CD14-positive monocyte (primary cell): ENCODE results near the gene GALNT18. TPM values are rescaled to one million over a fixed set of nuclear protein-coding genes. Genes with fewer than 3 reads are reported as not detected.

Source experiments
- DNase-seq, 3 donors: peaks; one replicate each; pipeline ENCODE4 v3.0.0-alpha.2; 2011 to 2022
- H2AFZ ChIP-seq: 2 replicates; pipeline ENCODE4 v1.6.0; 2012; ENCODE audit warnings: mild to moderate bottlenecking, low read depth, low read length, inconsistent platforms; ENCODE audit not compliant: insufficient read depth, poor library complexity, severe bottlenecking
- H3K27ac ChIP-seq, 2 donors: 1 replicate in 1 of 2; 2 replicates in 1 of 2; pipeline ENCODE4 v1.5.1; 2012 to 2013; ENCODE audit warnings: low read length in 2 of 2, control low read depth in 1 of 2, inconsistent platforms in 1 of 2, low read depth in 1 of 2, mild to moderate bottlenecking in 1 of 2
- H3K27me3 ChIP-seq, 2 donors: one replicate each; pipeline versions ENCODE4 v1.6.0 to v1.6.1; 2011 to 2013; ENCODE audit warnings: low read length in 2 of 2; ENCODE audit not compliant: control insufficient read depth in 2 of 2, insufficient read depth in 2 of 2
- H3K36me3 ChIP-seq, 2 donors: replicated peaks in 1 of 2; 1 replicate in 1 of 2; 2 replicates in 1 of 2; pipeline versions ENCODE4 v1.5.1 to v1.6.1; 2012 to 2013; ENCODE audit warnings: low read length in 2 of 2, control low read depth in 1 of 2, inconsistent platforms in 1 of 2, mild to moderate bottlenecking in 1 of 2; ENCODE audit not compliant: insufficient read depth in 2 of 2, control insufficient read depth in 1 of 2
- H3K4me1 ChIP-seq, 2 donors: 1 replicate in 1 of 2; 2 replicates in 1 of 2; pipeline versions ENCODE4 v1.5.1 to v1.6.1; 2012 to 2013; ENCODE audit warnings: low read length in 2 of 2, control low read depth in 1 of 2, inconsistent platforms in 1 of 2, mild to moderate bottlenecking in 1 of 2, moderate library complexity in 1 of 2; ENCODE audit not compliant: insufficient read depth in 2 of 2, control insufficient read depth in 1 of 2
- H3K4me2 ChIP-seq: replicated peaks from 2 replicates; pipeline ENCODE3; 2012; ENCODE audit warnings: low read length, moderate library complexity, mild to moderate bottlenecking; ENCODE audit not compliant: poor library complexity, severe bottlenecking; ENCODE audit errors: extremely low read depth
- H3K4me3 ChIP-seq, 3 experiments: fragments of 200-600 bp in 1 of 3; sonication (generic) in 1 of 3; replicated peaks in 1 of 3; 1 replicate in 2 of 3; 2 replicates in 1 of 3; pipeline ENCODE4 v1.5.1; 2011 to 2013; ENCODE audit warnings: low read length in 3 of 3, mild to moderate bottlenecking in 3 of 3, control low read depth in 2 of 3, low read depth in 2 of 3, inconsistent platforms in 1 of 3, moderate library complexity in 1 of 3
- H3K79me2 ChIP-seq: 2 replicates; pipeline ENCODE4 v1.6.0; 2012; ENCODE audit warnings: mild to moderate bottlenecking, control low read depth, inconsistent platforms, low read length, moderate library complexity; ENCODE audit not compliant: insufficient read depth
- H3K9ac ChIP-seq: 2 replicates; pipeline ENCODE4 v1.6.0; 2017; ENCODE audit warnings: low read length, mild to moderate bottlenecking; ENCODE audit not compliant: insufficient read depth, poor library complexity, severe bottlenecking
- H3K9me3 ChIP-seq, 2 donors: replicated peaks in 1 of 2; 1 replicate in 1 of 2; 2 replicates in 1 of 2; pipeline versions ENCODE4 v1.5.1 to v1.6.1; 2012 to 2013; ENCODE audit warnings: low read length in 2 of 2, control low read depth in 1 of 2; ENCODE audit not compliant: control insufficient read depth in 1 of 2, insufficient read depth in 1 of 2
- H4K20me1 ChIP-seq: 2 replicates; pipeline ENCODE4 v1.6.0; 2012; ENCODE audit warnings: mild to moderate bottlenecking, low read length, control low read depth, moderate library complexity; ENCODE audit not compliant: insufficient read depth
- H3K27ac Mint-ChIP-seq, 7 donors: one replicate each; pipeline ENCODE4 v1.8.0; 2020; ENCODE audit warnings: mild to moderate bottlenecking in 7 of 7, mixed read lengths in 7 of 7, moderate library complexity in 6 of 7, inconsistent platforms in 2 of 7
- H3K27me3 Mint-ChIP-seq, 3 donors: one replicate each; pipeline ENCODE4 v1.8.0; 2021 to 2022; ENCODE audit warnings: low read depth in 3 of 3, mild to moderate bottlenecking in 3 of 3, mixed read lengths in 3 of 3, moderate library complexity in 3 of 3, inconsistent platforms in 1 of 3
- H3K36me3 Mint-ChIP-seq, 2 donors: one replicate each; pipeline ENCODE4 v1.8.0; 2020; ENCODE audit warnings: mixed read lengths in 2 of 2, inconsistent platforms in 1 of 2, mild to moderate bottlenecking in 1 of 2
- H3K4me1 Mint-ChIP-seq: one replicate; pipeline ENCODE4 v1.8.0; 2020; ENCODE audit warnings: mild to moderate bottlenecking, mixed read lengths
- H3K4me3 Mint-ChIP-seq, 2 donors: one replicate each; pipeline ENCODE4 v1.8.0; 2020; ENCODE audit warnings: mild to moderate bottlenecking in 2 of 2, mixed read lengths in 2 of 2, moderate library complexity in 1 of 2
- H3K9me3 Mint-ChIP-seq, 7 donors: one replicate each; pipeline ENCODE4 v1.8.0; 2020 to 2022; ENCODE audit warnings: mixed read lengths in 7 of 7, mild to moderate bottlenecking in 6 of 7, moderate library complexity in 6 of 7, inconsistent platforms in 2 of 7
- WGBS: methylation state at CpG from one replicate; pipeline ENCODE4 v1.1.5; 2013; ENCODE audit warnings: missing lambda C conversion rate; ENCODE audit not compliant: insufficient coverage; 5-methylcytosine and 5-hydroxymethylcytosine counted together
- intact Hi-C, 2 donors: fragments of 100-400 bp; cut with micrococcal nuclease; formaldehyde crosslinking; loops; one replicate each; pipeline versions ENCODE4 v1.15.0 to v1.15.1; 2023
- polyA plus RNA-seq, 3 donors: library from polyadenylated mRNA; depleted of rRNA in 1 of 3; unstranded in 2 of 3; stranded (reverse) in 1 of 3; fragments of 300-500 nt in 2 of 3; fragments of >200 nt in 1 of 3; fragmentation: Illumina TruSeq in 2 of 3; gene quantifications; 1 replicate in 2 of 3; 2 replicates in 1 of 3; pipeline ENCODE4 v1.2.3, GENCODE V29; 2012 to 2021
- TF ChIP-seq, protein P1 (sequence below): fragments of 200-600 bp; IDR thresholded peaks from one replicate; pipeline ENCODE4 v1.8.0; 2022; ENCODE audit warnings: antibody characterized with exemption, mild to moderate bottlenecking

GALNT18 gene
- polyA plus RNA-seq, 3 donors, result not detected

DNA sequence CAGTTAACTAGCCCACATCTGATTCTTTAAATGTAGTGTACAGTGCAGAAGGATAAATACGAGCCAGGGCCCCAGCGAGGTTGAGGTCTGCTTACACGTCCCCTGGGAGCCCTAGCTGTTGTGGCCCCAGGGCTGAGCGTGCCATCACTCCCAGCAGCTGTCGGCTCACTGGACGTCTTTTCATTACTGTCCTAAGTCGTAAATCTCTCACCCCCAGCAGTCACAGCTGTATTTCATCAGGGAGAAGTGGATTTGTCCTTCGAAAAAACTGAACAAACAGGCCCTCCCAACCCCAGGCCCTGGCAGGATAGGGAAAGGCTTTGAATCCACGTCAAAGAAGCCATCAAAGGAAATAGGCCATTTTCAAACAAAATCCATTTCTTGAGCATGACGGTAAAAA, 158.4 kb downstream of the GALNT18 start:
- H3K4me1 Mint-ChIP-seq, result no peaks in the 10 kb centered on the region
- Histone ChIP-seq H3K4me1 (no peaks in the 10 kb centered on the region), H3K9me3 (no peaks in the 10 kb centered on the region), H3K4me2 (no peak overlapping the region), H3K9ac (no peak overlapping the region), H2AFZ (no peak overlapping the region), H3K27ac (no peak overlapping the region), H4K20me1 (no peaks in the 10 kb centered on the region), H3K36me3 (no peaks in the 10 kb centered on the region), H3K4me3 (no peak overlapping the region), H3K27me3 (no peaks in the 10 kb centered on the region), H3K79me2 (no peaks in the 10 kb centered on the region)
- WGBS, result 88% methylated on average over 7 of the region's 10 CpGs
- no peak overlapping the region for H3K4me3 Mint-ChIP-seq
- intact Hi-C loops, result no loop called here
- TF ChIP-seq, protein P1, sequence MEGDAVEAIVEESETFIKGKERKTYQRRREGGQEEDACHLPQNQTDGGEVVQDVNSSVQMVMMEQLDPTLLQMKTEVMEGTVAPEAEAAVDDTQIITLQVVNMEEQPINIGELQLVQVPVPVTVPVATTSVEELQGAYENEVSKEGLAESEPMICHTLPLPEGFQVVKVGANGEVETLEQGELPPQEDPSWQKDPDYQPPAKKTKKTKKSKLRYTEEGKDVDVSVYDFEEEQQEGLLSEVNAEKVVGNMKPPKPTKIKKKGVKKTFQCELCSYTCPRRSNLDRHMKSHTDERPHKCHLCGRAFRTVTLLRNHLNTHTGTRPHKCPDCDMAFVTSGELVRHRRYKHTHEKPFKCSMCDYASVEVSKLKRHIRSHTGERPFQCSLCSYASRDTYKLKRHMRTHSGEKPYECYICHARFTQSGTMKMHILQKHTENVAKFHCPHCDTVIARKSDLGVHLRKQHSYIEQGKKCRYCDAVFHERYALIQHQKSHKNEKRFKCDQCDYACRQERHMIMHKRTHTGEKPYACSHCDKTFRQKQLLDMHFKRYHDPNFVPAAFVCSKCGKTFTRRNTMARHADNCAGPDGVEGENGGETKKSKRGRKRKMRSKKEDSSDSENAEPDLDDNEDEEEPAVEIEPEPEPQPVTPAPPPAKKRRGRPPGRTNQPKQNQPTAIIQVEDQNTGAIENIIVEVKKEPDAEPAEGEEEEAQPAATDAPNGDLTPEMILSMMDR, result no peak
- H3K9me3 Mint-ChIP-seq, result peaks cover 0 to 3% (median 0%) of the 10 kb centered on the region in 7 donors
- no peaks in the 10 kb centered on the region for H3K36me3 Mint-ChIP-seq
- H3K27me3 Mint-ChIP-seq, result peaks cover 1 to 16% (median 4%) of the 10 kb centered on the region in 3 donors
- no peak overlapping the region for H3K27ac Mint-ChIP-seq
- no peak for DNase-seq

DNA sequence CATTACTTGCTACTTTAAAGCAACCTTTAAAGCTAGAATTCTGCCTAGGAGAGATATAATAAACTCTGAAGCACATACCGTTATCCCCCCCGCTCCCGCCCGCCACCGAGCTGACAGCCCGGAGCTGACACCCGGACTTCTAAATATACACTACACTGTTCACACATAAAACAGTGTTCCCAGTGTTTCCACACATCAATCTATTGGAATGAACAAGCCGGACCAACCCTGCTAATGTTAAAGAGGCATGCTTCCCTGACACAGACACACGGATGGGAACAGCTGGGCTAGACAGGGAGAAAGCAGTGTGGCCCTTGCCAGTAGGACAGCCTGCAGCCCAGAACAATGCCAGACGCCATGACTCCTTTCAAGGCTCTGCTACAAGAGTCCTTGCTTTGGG, 160.3 kb downstream of the GALNT18 start:
- Mint-ChIP-seq H3K9me3 (peaks cover 0 to 3% (median 0%) of the 10 kb centered on the region in 7 donors), H3K4me3 (no peak overlapping the region), H3K36me3 (no peaks in the 10 kb centered on the region), H3K4me1 (no peaks in the 10 kb centered on the region), H3K27ac (no peak overlapping the region), H3K27me3 (peaks cover 0 to 12% (median 3%) of the 10 kb centered on the region in 3 donors)
- Histone ChIP-seq H3K4me2 (no peak overlapping the region), H3K27me3 (no peaks in the 10 kb centered on the region), H3K27ac (no peak overlapping the region), H3K4me3 (no peak overlapping the region), H3K36me3 (no peaks in the 10 kb centered on the region), H3K9ac (no peak overlapping the region), H3K4me1 (no peaks in the 10 kb centered on the region), H4K20me1 (no peaks in the 10 kb centered on the region), H3K79me2 (no peaks in the 10 kb centered on the region), H2AFZ (no peak overlapping the region), H3K9me3 (no peaks in the 10 kb centered on the region)
- intact Hi-C loops, result no loop called here
- 89% methylated on average over 7 of the region's 10 CpGs for WGBS
- TF ChIP-seq, protein P1, result no peak
- DNase-seq, result no peak
